Transverse colon (tissue), 4 donors: ENCODE data around the gene ACTG1. TPM values are rescaled to one million over a fixed set of nuclear protein-coding genes. Genes with fewer than 3 reads are reported as not detected.
A peak's percentile ranks its signal among the peaks of the same experiment; 100 is the strongest.

ENCODE experiments used
- DNase-seq: peaks from one replicate; pipeline ENCODE4 v3.0.0-alpha.2; 2019
- H3K27ac ChIP-seq, 4 donors: fragments of 200-600 bp; sonication (generic); 2 replicates each; pipeline ENCODE4 v1.5.1; 2016 to 2018; ENCODE audit warnings: inconsistent platforms in 4 of 4
- H3K27me3 ChIP-seq: fragments of 200-600 bp; sonication (generic); 2 replicates; pipeline ENCODE4 v1.5.1; 2017; ENCODE audit warnings: inconsistent platforms
- H3K36me3 ChIP-seq, 4 donors: fragments of 200-600 bp; sonication (generic); 2 replicates each; pipeline ENCODE4 v1.5.1; 2017 to 2019; ENCODE audit warnings: inconsistent platforms in 4 of 4
- H3K4me1 ChIP-seq, 4 donors: fragments of 200-600 bp; sonication (generic); 2 replicates each; pipeline ENCODE4 v1.5.1; 2017 to 2020; ENCODE audit warnings: inconsistent platforms in 4 of 4
- H3K4me3 ChIP-seq, 4 donors: fragments of 200-600 bp; sonication (generic); 1 replicate in 1 of 4; 2 replicates in 3 of 4; pipeline versions ENCODE4 v1.5.1 to v1.6.1; 2017 to 2019; ENCODE audit warnings: inconsistent platforms in 4 of 4
- H3K9me3 ChIP-seq, 2 donors: fragments of 200-600 bp; sonication (generic); 2 replicates each; pipeline ENCODE4 v1.5.1; 2017 to 2019; ENCODE audit warnings: inconsistent platforms in 2 of 2
- CTCF ChIP-seq, 5 experiments: fragments of 200-600 bp in 3 of 5; fragments of 450-650 bp in 2 of 5; sonication (generic) in 3 of 5; IDR thresholded peaks; 1 replicate in 2 of 5; 2 replicates in 3 of 5; pipeline ENCODE4 v1.5.1; 2016 to 2017; ENCODE audit warnings: antibody characterized with exemption in 5 of 5, inconsistent platforms in 3 of 5, mild to moderate bottlenecking in 2 of 5, moderate library complexity in 1 of 5
- EP300 ChIP-seq: sonication (generic); formaldehyde crosslinking; IDR thresholded peaks from one replicate; pipeline ENCODE4 v1.6.1; 2017; ENCODE audit warnings: antibody characterized with exemption, low read depth
- POLR2A ChIP-seq: fragments of 450-650 bp; IDR thresholded peaks from one replicate; pipeline ENCODE4 v1.6.1; 2016; ENCODE audit warnings: antibody characterized with exemption, mild to moderate bottlenecking, moderate library complexity
- POLR2AphosphoS5 ChIP-seq, 3 donors: sonication (generic); formaldehyde crosslinking; IDR thresholded peaks; one replicate each; pipeline ENCODE4 v1.6.1; 2016; ENCODE audit warnings: antibody characterized with exemption in 3 of 3
- WGBS, 2 donors: methylation state at CpG; one replicate each; pipeline ENCODE4 v1.1.5; 2018; ENCODE audit warnings: low coverage in 1 of 2; 5-methylcytosine and 5-hydroxymethylcytosine counted together
- in situ Hi-C, 4 donors: fragments of 200-750 bp; cut with MboI; loops; one replicate each; pipeline versions ENCODE4 v1.15.0 to v1.15.1; 2017; ENCODE audit warnings: low sequenced_read_pairs in 3 of 4, low pct_ligation_motif_present in 1 of 4, low pct_unique_long_range_greater_than_20kb in 1 of 4
- intact Hi-C: fragments of 100-400 bp; cut with DNase I; formaldehyde crosslinking; loops from one replicate; pipeline ENCODE4 v1.15.1; 2023; ENCODE audit warnings: low total_unique reads
- total RNA-seq, 4 donors: library from RNA; depleted of rRNA; stranded (reverse); fragments of >200 nt; gene quantifications; one replicate each; pipeline ENCODE4 v1.1.0, GENCODE V29; 2016

Gene ACTG1
- total RNA-seq, 4 donors from 2014 or later, result 2,099 to 4,882 (median 4,009) TPM

- 69 to 72% methylated on average over 9 to 21 of the region's 21 CpGs for WGBS, 2 donors
- no peaks in the 10 kb centered on the region for H3K9me3 ChIP-seq
- intact Hi-C loops, result no loop called here
- H3K4me3 ChIP-seq, result no peak overlapping the region
- no peak for TF ChIP-seq EP300
- TF ChIP-seq POLR2AphosphoS5 (IDR thresholded peaks at IDR 0.05), result no peak
- no peak for TF ChIP-seq POLR2A
- no peak for TF ChIP-seq CTCF (IDR thresholded peaks at IDR 0.05)
- no peak overlapping the region for H3K27ac ChIP-seq
- H3K36me3 ChIP-seq, result peaks cover 0 to 21% (median 7%) of the 10 kb centered on the region in 4 donors
- H3K27me3 ChIP-seq, result no peaks in the 10 kb centered on the region
- DNase-seq, result no peak
- peaks cover 7 to 20% (median 18%) of the 10 kb centered on the region in 4 donors for H3K4me1 ChIP-seq
- in situ Hi-C loops, result no loop called here
These were observed 44.9 kb upstream of the ACTG1 start for GRCh38 chr17:81557276-81558114.

GRCh38 chr17:81556863-81557262 is 44.3 kb upstream of the ACTG1 start:
- Histone ChIP-seq H3K27ac (peak overlapping the region in 2 of 4 donors; percentile 3 to 19), H3K36me3 (peaks cover 0 to 16% (median 7%) of the 10 kb centered on the region in 4 donors), H3K27me3 (no peaks in the 10 kb centered on the region), H3K9me3 (no peaks in the 10 kb centered on the region), H3K4me3 (no peak overlapping the region), H3K4me1 (peaks cover 7 to 20% (median 19%) of the 10 kb centered on the region in 4 donors)
- TF ChIP-seq CTCF (IDR thresholded peaks at IDR 0.05) (no peak), POLR2A (no peak), POLR2AphosphoS5 (IDR thresholded peaks at IDR 0.05) (no peak), EP300 (no peak)
- in situ Hi-C loops (no loop called here), intact Hi-C loops (no loop called here)
- WGBS, 2 donors, result 52% methylated on average over 6 of the region's 6 CpGs; no CpG with 5 or more reads in 1 of the 2 donors
- DNase-seq, result peak; percentile 30

DNA sequence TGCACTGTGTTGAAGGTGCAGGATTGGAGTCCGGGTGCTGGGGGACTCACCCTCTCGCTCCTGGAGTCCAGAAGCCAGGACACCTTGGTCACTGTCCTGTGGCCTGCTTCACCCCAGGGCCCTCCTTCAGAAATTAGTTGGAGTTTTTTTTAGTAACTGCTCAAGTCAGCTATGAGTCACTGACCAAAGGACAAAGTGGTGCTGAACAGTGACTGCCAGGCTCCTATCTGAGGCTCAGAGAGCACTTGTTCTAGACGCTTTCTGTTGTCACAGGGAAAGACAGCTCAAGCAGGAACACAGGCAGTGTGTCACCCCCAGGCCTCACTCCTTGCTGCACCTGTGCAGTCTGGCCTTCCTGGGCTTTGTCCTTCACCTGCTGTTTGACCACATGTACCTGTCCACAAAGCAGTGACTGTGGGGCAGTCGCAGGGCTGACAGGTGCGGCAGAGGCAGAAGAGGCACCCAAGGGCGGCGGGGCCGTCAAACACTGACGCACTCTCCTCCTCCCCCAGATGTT is 43.6 kb upstream of the ACTG1 start:
- H3K4me3 ChIP-seq, result no peak overlapping the region
- WGBS, 2 donors, result 71% methylated on average over 9 of the region's 9 CpGs; no CpG with 5 or more reads in 1 of the 2 donors
- H3K27ac ChIP-seq, result peak overlapping the region in 3 of 4 donors; percentile 3 to 19 (median 12)
- peak in 1 of 3 donors; percentile 8 for TF ChIP-seq POLR2AphosphoS5 (IDR thresholded peaks at IDR 0.05)
- TF ChIP-seq EP300, result no peak
- peaks cover 0 to 13% (median 5%) of the 10 kb centered on the region in 4 donors for H3K36me3 ChIP-seq
- no peaks in the 10 kb centered on the region for H3K9me3 ChIP-seq
- DNase-seq, result no peak
- intact Hi-C loops (no loop called here), in situ Hi-C loops (no loop called here)
- peaks cover 10 to 24% (median 23%) of the 10 kb centered on the region in 4 donors for H3K4me1 ChIP-seq
- H3K27me3 ChIP-seq, result no peaks in the 10 kb centered on the region

DNA sequence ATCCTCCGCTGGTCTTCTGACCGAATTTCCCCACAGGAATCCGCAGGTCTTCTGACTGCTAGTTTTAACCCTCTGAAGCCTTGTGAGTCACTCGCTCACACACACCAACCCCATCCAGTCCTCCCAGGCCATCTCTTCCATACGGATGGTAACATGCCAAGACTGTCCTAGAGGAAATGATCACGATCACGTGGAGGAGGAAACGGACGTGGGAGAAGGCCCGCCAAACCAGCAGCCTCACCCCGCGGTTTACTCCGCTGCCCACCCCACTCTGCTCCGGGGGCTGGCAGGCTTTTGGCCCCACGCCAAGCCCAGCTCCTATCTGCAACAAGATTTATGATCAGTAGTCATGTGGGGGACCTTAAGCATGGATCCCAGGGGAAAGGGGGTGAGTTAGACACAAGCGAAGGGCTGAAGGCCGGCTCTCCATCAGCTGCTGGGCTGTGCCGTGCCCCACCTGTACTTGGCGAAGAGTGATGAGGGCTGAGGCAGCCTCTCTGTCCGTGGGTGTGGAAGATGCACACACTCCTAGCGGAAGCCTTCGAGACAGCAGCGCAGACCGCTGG is 41.1 kb upstream of the ACTG1 start:
- Histone ChIP-seq H3K9me3 (no peaks in the 10 kb centered on the region), H3K4me1 (peaks cover 14 to 31% (median 27%) of the 10 kb centered on the region in 4 donors), H3K27me3 (no peaks in the 10 kb centered on the region), H3K27ac (peak overlapping the region; percentile 87 to 97 (median 94)), H3K36me3 (peaks cover 0 to 4% (median under 1%) of the 10 kb centered on the region in 4 donors), H3K4me3 (peak overlapping the region in 2 of 4 donors; percentile 93 to 100)
- in situ Hi-C loops (no loop called here), intact Hi-C loops (no loop called here)
- peak; percentile 33 for DNase-seq
- no peak for TF ChIP-seq POLR2A
- no peak for TF ChIP-seq EP300
- TF ChIP-seq POLR2AphosphoS5 (IDR thresholded peaks at IDR 0.05), result no peak
- TF ChIP-seq CTCF (IDR thresholded peaks at IDR 0.05), result no peak
- WGBS, 2 donors, result 29% methylated on average over 24 of the region's 24 CpGs; no CpG with 5 or more reads in 1 of the 2 donors
